HEK293 (cell line): ENCODE data around the gene FAM149B1.
"Not testable (repeated sequence)": the region's sequence is repeated elsewhere in the genome, so short reads cannot be mapped to it uniquely, and the experiment has no call there.

ENCODE experiments used
- CTCF ChIA-PET: fragments of 350-600 bp; formaldehyde crosslinking; extraction: SDS; loops from one replicate; lab custom pipeline; 2021; ENCODE audit warnings: antibody characterized with exemption; lab: Yijun Ruan, JAX
- POLR2A ChIA-PET: fragments of 300-600 bp; formaldehyde crosslinking; extraction: SDS; loops from one replicate; lab custom pipeline; 2020; ENCODE audit warnings: antibody characterized with exemption, inconsistent platforms; lab: Yijun Ruan, JAX
- H3K27ac ChIP-seq: fragments of 200-500 bp; sonication (Bioruptor generic); 2 replicates; pipeline ENCODE4 v1.5.1; 2014; ENCODE audit warnings: low read depth, low read length, control low read depth, inconsistent platforms; ENCODE audit errors: extremely low read depth
- H3K36me3 ChIP-seq, 2 experiments: fragments of 200-500 bp in 1 of 2; sonication (Bioruptor generic) in 1 of 2; 1 replicate in 1 of 2; 2 replicates in 1 of 2; pipeline ENCODE4 v1.5.1; 2014 to 2017; ENCODE audit warnings: inconsistent platforms in 2 of 2, low read length in 2 of 2; ENCODE audit not compliant: control insufficient read depth in 2 of 2, insufficient read depth in 1 of 2
- H3K4me1 ChIP-seq: fragments of 200-500 bp; sonication (Bioruptor generic); 2 replicates; pipeline ENCODE4 v1.5.1; 2014; ENCODE audit warnings: mild to moderate bottlenecking, low read length, inconsistent platforms; ENCODE audit not compliant: control insufficient read depth, insufficient read depth
- H3K4me3 ChIP-seq: 2 replicates; pipeline ENCODE4 v1.5.1; 2011; ENCODE audit warnings: low read depth, mild to moderate bottlenecking, control low read depth, low read length, moderate library complexity
- H3K9me3 ChIP-seq: fragments of 200-500 bp; sonication (Bioruptor generic); 2 replicates; pipeline ENCODE4 v1.5.1; 2014; ENCODE audit warnings: low read depth, low read length, inconsistent platforms; ENCODE audit not compliant: control insufficient read depth, insufficient read depth
- ZBTB11 ChIP-seq: fragments of 450-650 bp; formaldehyde crosslinking; conservative IDR thresholded peaks from 2 replicates; pipeline ENCODE4 v1.5.1; 2016; ENCODE audit warnings: low read depth, missing biosample characterization, missing genetic modification characterization
- ZBTB17 ChIP-seq: fragments of 450-650 bp; formaldehyde crosslinking; IDR thresholded peaks from 2 replicates; pipeline ENCODE4 v1.5.1; 2016; ENCODE audit warnings: missing biosample characterization, missing genetic modification characterization
- ZNF121 ChIP-seq: fragments of 450-650 bp; formaldehyde crosslinking; IDR thresholded peaks from 2 replicates; pipeline ENCODE4 v1.5.1; 2016; ENCODE audit warnings: missing biosample characterization, missing genetic modification characterization
- ZNF133 ChIP-seq: fragments of 450-650 bp; formaldehyde crosslinking; IDR thresholded peaks from 2 replicates; pipeline ENCODE4 v1.5.1; 2016; ENCODE audit warnings: missing biosample characterization, missing genetic modification characterization
- ZNF23 ChIP-seq: fragments of 450-650 bp; formaldehyde crosslinking; IDR thresholded peaks from 2 replicates; pipeline ENCODE4 v1.5.1; 2016; ENCODE audit warnings: missing biosample characterization, missing genetic modification characterization, borderline replicate concordance
- ZNF24 ChIP-seq: fragments of 450-650 bp; formaldehyde crosslinking; IDR thresholded peaks from 2 replicates; pipeline ENCODE4 v1.5.1; 2016; ENCODE audit warnings: missing biosample characterization, missing genetic modification characterization
- ZNF404 ChIP-seq: fragments of 450-650 bp; formaldehyde crosslinking; IDR thresholded peaks from 2 replicates; pipeline ENCODE4 v1.5.1; 2017; ENCODE audit warnings: missing biosample characterization, missing genetic modification characterization
- ZNF518A ChIP-seq: fragments of 450-650 bp; formaldehyde crosslinking; conservative IDR thresholded peaks from 2 replicates; pipeline ENCODE4 v1.5.1; 2016; ENCODE audit warnings: low read depth, missing biosample characterization, missing genetic modification characterization
- ZNF529 ChIP-seq: fragments of 450-650 bp; formaldehyde crosslinking; IDR thresholded peaks from 2 replicates; pipeline ENCODE4 v1.5.1; 2017; ENCODE audit warnings: missing genetic modification characterization, missing biosample characterization; ENCODE audit not compliant: insufficient replicate concordance
- ZNF626 ChIP-seq: fragments of 450-650 bp; sonication (Bioruptor Pico); formaldehyde crosslinking; IDR thresholded peaks from 2 replicates; pipeline ENCODE4 v1.5.1; 2018; ENCODE audit warnings: missing biosample characterization, missing genetic modification characterization, inconsistent platforms
- TF ChIP-seq, protein P1 (sequence below): fragments of 450-650 bp; formaldehyde crosslinking; IDR thresholded peaks from 2 replicates; pipeline ENCODE4 v1.5.1; 2016; ENCODE audit warnings: missing biosample characterization, missing genetic modification characterization

FAM149B1 gene

GRCh38 chr10:73252445-73253224, 84.7 kb downstream of the FAM149B1 start, which contains the start of gene MRPS16 (continued):
- peak; percentile 76 for TF ChIP-seq ZBTB11 (tag by site-specific recombination)
- peak; percentile 94 for TF ChIP-seq ZBTB17 (tag by site-specific recombination)
- TF ChIP-seq ZNF23, result no peak
- TF ChIP-seq ZNF24 (tag by site-specific recombination), result peak; percentile 71

GRCh38 chr10:73253225-73253555, 85.3 kb downstream of the FAM149B1 start:
- TF ChIP-seq, protein P1, sequence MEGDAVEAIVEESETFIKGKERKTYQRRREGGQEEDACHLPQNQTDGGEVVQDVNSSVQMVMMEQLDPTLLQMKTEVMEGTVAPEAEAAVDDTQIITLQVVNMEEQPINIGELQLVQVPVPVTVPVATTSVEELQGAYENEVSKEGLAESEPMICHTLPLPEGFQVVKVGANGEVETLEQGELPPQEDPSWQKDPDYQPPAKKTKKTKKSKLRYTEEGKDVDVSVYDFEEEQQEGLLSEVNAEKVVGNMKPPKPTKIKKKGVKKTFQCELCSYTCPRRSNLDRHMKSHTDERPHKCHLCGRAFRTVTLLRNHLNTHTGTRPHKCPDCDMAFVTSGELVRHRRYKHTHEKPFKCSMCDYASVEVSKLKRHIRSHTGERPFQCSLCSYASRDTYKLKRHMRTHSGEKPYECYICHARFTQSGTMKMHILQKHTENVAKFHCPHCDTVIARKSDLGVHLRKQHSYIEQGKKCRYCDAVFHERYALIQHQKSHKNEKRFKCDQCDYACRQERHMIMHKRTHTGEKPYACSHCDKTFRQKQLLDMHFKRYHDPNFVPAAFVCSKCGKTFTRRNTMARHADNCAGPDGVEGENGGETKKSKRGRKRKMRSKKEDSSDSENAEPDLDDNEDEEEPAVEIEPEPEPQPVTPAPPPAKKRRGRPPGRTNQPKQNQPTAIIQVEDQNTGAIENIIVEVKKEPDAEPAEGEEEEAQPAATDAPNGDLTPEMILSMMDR (tag by site-specific recombination), result peak; percentile 30; the same call in 1 of the 2 replicates
- TF ChIP-seq ZNF133 (tag by site-specific recombination) (no peak), ZNF121 (no peak), ZNF518A (tag by site-specific recombination) (no peak), ZNF404 (tag by site-specific recombination) (no peak)
- TF ChIP-seq, all 188 proteins: peak for 1
- Histone ChIP-seq H3K27ac (peak overlapping the region; percentile 79), H3K4me3 (peak overlapping the region; percentile 64), H3K9me3 (no peaks in the 10 kb centered on the region), H3K36me3 (peaks cover 8 to 32% of the 10 kb centered on the region in 2 experiments; a peak in 2 of 3 replicates), H3K4me1 (0 out of 2 replicates have a peak, but pooled peaks cover 3% of the 10 kb centered on the region)
- ChIA-PET CTCF (interaction anchor here (1.2 to 4.5 kb wide), 2 partner anchors 11 to 94 kb away, joined by 4 to 21 read pairs; no protein-coding TSS in a partner anchor), POLR2A (interaction anchor here (0.6 to 2.3 kb wide), 10 partner anchors 9 to 528 kb away, joined by 3 to 13 read pairs (median 4); partner anchors contain the start of gene CFAP70)

DNA sequence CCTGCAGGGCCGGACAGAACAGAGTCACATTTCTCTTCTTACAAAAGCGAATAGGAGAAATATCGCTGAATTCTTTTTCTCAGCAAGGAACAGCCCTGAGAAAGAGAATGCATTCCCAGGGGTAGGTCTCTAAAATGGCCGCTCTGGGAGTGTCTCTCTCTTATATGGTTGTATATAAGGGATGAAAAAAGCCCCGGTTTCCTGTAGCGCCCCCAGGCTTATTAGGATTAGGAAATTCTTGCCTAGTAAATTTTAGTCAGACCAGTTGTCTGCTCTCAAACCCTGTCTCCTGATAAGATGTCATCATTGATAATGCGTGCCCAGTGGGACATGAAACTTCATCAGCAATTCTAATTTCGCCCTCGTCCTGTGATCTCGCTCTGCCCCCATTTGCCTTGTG, 90.7 kb downstream of the FAM149B1 start:
- H3K36me3 ChIP-seq, H3K9me3 ChIP-seq, CTCF ChIA-PET, H3K4me3 ChIP-seq, H3K27ac ChIP-seq, H3K4me1 ChIP-seq: not testable (repeated sequence)
- POLR2A ChIA-PET, result interaction anchor here (0.6 kb wide), 1 partner anchor 90 kb away, joined by 3 read pairs; no protein-coding TSS in a partner anchor
- peak; percentile 8 for TF ChIP-seq ZNF529
- TF ChIP-seq ZNF626 (tag by site-specific recombination), result 0 out of 2 replicates have a peak, but pooled peaks have one; percentile 18
- TF ChIP-seq, all 188 proteins: peak for 2; not testable (repeated sequence) for 186
